Muscle layer of duodenum (tissue), 2 donors: ENCODE data around the gene KRTAP12-4.
"Not testable (repeated sequence)": the region's sequence is repeated elsewhere in the genome, so short reads cannot be mapped to it uniquely, and the experiment has no call there.

Experiments
- H3K27ac ChIP-seq: one replicate; pipeline ENCODE4 v1.7.0; 2013; ENCODE audit warnings: mild to moderate bottlenecking, low read length
- H3K27me3 ChIP-seq: one replicate; pipeline ENCODE4 v1.7.0; 2013; ENCODE audit warnings: low read depth, mild to moderate bottlenecking, control low read depth, low read length
- H3K36me3 ChIP-seq, 2 donors: one replicate each; pipeline ENCODE4 v1.7.0; 2013; ENCODE audit warnings: low read length in 2 of 2, control low read depth in 1 of 2, mild to moderate bottlenecking in 1 of 2; ENCODE audit not compliant: insufficient read depth in 2 of 2, control insufficient read depth in 1 of 2
- H3K4me1 ChIP-seq, 2 donors: one replicate each; pipeline ENCODE4 v1.7.0; 2013; ENCODE audit warnings: low read length in 2 of 2, mild to moderate bottlenecking in 2 of 2, control low read depth in 1 of 2, moderate library complexity in 1 of 2; ENCODE audit not compliant: insufficient read depth in 2 of 2, control insufficient read depth in 1 of 2
- H3K4me3 ChIP-seq, 2 donors: one replicate each; pipeline ENCODE4 v1.7.0; 2013; ENCODE audit warnings: low read length in 2 of 2, low read depth in 1 of 2, mild to moderate bottlenecking in 1 of 2
- H3K9me3 ChIP-seq, 2 donors: one replicate each; pipeline ENCODE4 v1.7.0; 2013; ENCODE audit warnings: low read length in 2 of 2, control low read depth in 1 of 2, mild to moderate bottlenecking in 1 of 2; ENCODE audit not compliant: control insufficient read depth in 1 of 2
- donor health status: healthy.

The KRTAP12-4 gene

GRCh38 chr21:44685050-44685449 is 30.6 kb upstream of the KRTAP12-4 start:
- H3K27me3 ChIP-seq: not testable (repeated sequence)

GRCh38 chr21:44684483-44684882 is 30.0 kb upstream of the KRTAP12-4 start:
- no peaks in the 10 kb centered on the region for H3K4me1 ChIP-seq
- H3K4me3 ChIP-seq: no peak overlapping the region
- no peaks in the 10 kb centered on the region for H3K36me3 ChIP-seq
- no peak overlapping the region for H3K27ac ChIP-seq
- H3K9me3 ChIP-seq: peaks cover 0 to 2% of the 10 kb centered on the region in 2 donors
- H3K27me3 ChIP-seq: no peaks in the 10 kb centered on the region

More at GRCh38 chr21:44685050-44685449, 30.6 kb upstream of the KRTAP12-4 start:
- not testable (repeated sequence) for H3K4me1 ChIP-seq, H3K36me3 ChIP-seq, H3K27ac ChIP-seq, H3K9me3 ChIP-seq, H3K4me3 ChIP-seq

GRCh38 chr21:44684077-44684476 is 29.6 kb upstream of the KRTAP12-4 start:
- Histone ChIP-seq H3K27me3 (no peaks in the 10 kb centered on the region), H3K36me3 (no peaks in the 10 kb centered on the region), H3K4me1 (no peaks in the 10 kb centered on the region), H3K9me3 (peaks cover 0 to 2% of the 10 kb centered on the region in 2 donors), H3K27ac (no peak overlapping the region), H3K4me3 (no peak overlapping the region)

- no peaks in the 10 kb centered on the region for H3K27me3 ChIP-seq
- H3K4me1 ChIP-seq: no peaks in the 10 kb centered on the region
- no peak overlapping the region for H3K27ac ChIP-seq
- peaks cover 0 to 2% of the 10 kb centered on the region in 2 donors for H3K9me3 ChIP-seq
- H3K4me3 ChIP-seq: no peak overlapping the region
- H3K36me3 ChIP-seq: no peaks in the 10 kb centered on the region
Measured at GRCh38 chr21:44682580-44683151, 28.2 kb upstream of the KRTAP12-4 start.

- H3K9me3 ChIP-seq: peaks cover 0 to 2% of the 10 kb centered on the region in 2 donors
- no peak within 1 kb of the TSS for H3K27ac ChIP-seq
- no peaks in the 10 kb centered on the region for H3K36me3 ChIP-seq
- no peaks in the 10 kb centered on the region for H3K4me1 ChIP-seq
- H3K27me3 ChIP-seq: no peaks in the 10 kb centered on the region
- no peak within 1 kb of the TSS for H3K4me3 ChIP-seq
Measured at GRCh38 chr21:44681861-44682579, 27.6 kb upstream of the KRTAP12-4 start, which contains the start of gene KRTAP12-1. Gene KRTAP12-1, minus strand, starts transcription at chr21:44682163. Its CDS starts 40 bp downstream, at chr21:44682123.

- Histone ChIP-seq H3K4me3 (no peak overlapping the region), H3K4me1 (no peaks in the 10 kb centered on the region), H3K27me3 (no peaks in the 10 kb centered on the region), H3K9me3 (peaks cover 0 to 2% of the 10 kb centered on the region in 2 donors), H3K27ac (no peak overlapping the region), H3K36me3 (no peaks in the 10 kb centered on the region)
Measured at GRCh38 chr21:44681152-44681551, 26.7 kb upstream of the KRTAP12-4 start.

DNA sequence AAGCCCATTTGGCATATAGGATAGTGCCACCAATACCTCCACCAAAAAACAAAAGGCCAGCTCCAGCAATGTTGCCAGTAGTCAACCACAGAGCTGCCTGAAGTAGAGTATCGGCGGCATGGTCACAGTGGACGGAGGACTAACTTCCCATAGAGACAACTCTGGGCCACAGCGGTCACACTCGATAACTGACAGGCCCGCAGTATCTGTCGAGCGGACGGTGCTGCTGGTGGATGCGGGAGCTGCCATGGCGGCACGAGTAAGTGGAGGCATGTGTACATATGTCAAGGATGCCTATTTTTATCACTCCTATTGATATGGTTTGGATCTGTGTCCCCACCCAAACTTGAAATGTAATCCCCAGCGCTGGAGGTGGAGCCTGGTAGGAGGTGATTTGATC is 23.4 kb upstream of the KRTAP12-4 start:
- no peaks in the 10 kb centered on the region for H3K27me3 ChIP-seq
- no peak overlapping the region for H3K27ac ChIP-seq
- H3K4me3 ChIP-seq: no peak overlapping the region
- H3K9me3 ChIP-seq: peaks cover 0 to 7% of the 10 kb centered on the region in 2 donors
- no peaks in the 10 kb centered on the region for H3K4me1 ChIP-seq
- no peaks in the 10 kb centered on the region for H3K36me3 ChIP-seq

DNA sequence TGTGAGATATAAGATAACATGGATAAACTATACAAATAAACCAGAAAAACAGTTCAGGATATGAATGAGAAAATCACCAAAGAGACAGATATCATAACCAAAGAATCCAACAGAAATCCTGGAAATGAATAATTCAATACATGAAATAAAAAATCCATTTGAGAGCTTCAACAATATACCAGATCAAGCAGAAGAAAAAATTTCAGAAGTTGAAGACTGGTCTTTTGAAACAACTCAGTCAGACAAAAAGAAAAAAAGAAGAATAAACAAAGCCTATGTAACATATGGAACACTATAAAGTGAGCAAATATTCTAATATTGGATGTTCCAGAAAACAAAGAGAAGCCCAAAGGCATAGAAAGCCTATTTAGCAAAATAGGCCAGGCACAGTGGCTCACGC is 17.5 kb upstream of the KRTAP12-4 start:
- Histone ChIP-seq H3K27me3 (no peaks in the 10 kb centered on the region), H3K27ac (no peak overlapping the region), H3K36me3 (no peaks in the 10 kb centered on the region), H3K9me3 (peaks cover 0 to 16% of the 10 kb centered on the region in 2 donors), H3K4me1 (no peaks in the 10 kb centered on the region), H3K4me3 (no peak overlapping the region)

DNA sequence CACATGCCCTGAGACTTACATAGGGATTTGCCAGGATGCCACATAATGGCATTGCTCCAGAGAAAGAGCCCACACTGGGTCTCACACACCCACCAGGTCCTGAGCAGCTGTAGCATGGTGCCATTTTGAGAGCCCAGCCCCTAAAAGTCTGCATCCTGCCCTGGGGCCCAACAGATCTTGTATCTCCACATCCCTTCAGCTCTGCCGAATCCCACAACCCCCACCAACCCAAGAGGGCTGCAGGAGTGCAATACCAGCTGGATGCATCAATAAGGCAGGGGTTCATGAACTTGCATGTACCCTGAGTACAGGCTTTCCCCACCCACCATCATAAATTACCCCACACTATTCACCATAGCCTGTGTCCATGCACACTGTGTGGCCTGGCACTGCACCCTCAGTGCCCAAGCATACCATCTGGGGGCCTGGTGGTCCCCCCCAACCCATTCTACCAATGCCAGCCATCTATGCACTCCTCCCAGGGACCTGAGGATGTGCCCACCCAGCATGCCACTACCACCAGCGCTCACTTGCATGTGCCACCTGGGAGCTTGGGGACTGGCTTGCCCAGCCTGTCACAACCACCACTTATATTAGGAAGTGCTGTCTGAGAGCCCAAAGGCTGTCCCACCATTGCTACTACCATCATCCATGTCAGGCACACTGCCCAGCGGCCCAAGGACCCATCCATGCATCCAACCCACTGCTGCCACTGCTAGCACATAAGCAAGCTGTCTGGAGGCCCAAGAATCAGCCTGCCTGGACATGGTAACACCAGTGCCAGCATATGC is 16.4 kb upstream of the KRTAP12-4 start:
- Histone ChIP-seq H3K9me3 (peaks cover 0 to 16% of the 10 kb centered on the region in 2 donors), H3K27ac (no peak overlapping the region)

DNA sequence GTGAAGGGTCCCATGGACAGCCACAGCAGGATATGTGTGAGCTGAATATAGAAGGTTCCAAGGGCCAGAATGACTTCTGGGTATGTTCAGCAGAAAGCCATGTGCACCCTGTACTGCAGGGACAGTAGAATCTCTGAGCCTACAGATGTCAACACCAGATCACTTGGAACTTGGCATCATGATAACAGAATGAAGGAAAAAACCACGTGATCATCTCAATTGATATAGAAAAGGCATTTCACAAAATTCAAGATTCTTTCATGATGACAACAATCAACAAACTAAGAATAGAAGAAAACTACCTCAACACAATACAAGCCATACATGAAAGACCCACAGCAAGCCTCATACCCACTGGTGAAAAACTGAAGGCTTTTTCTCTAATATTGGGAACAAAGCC is 13.2 kb upstream of the KRTAP12-4 start:
- Histone ChIP-seq H3K27me3 (no peaks in the 10 kb centered on the region), H3K27ac (no peak overlapping the region), H3K36me3 (no peaks in the 10 kb centered on the region), H3K9me3 (peaks cover 0 to 6% of the 10 kb centered on the region in 2 donors), H3K4me3 (no peak overlapping the region), H3K4me1 (no peaks in the 10 kb centered on the region)

More for the DNA sequence above, 16.4 kb upstream of the KRTAP12-4 start:
- Histone ChIP-seq H3K4me3 (no peak overlapping the region), H3K4me1 (no peaks in the 10 kb centered on the region), H3K27me3 (no peaks in the 10 kb centered on the region), H3K36me3 (no peaks in the 10 kb centered on the region)
